OCI-M1 (cell line): Measurements from ENCODE around the gene DHDH.

Source experiments
- DNase-seq: peaks from one replicate; lab custom pipeline; 2025; lab: John Stamatoyannopoulos, UW

Gene DHDH

DNA sequence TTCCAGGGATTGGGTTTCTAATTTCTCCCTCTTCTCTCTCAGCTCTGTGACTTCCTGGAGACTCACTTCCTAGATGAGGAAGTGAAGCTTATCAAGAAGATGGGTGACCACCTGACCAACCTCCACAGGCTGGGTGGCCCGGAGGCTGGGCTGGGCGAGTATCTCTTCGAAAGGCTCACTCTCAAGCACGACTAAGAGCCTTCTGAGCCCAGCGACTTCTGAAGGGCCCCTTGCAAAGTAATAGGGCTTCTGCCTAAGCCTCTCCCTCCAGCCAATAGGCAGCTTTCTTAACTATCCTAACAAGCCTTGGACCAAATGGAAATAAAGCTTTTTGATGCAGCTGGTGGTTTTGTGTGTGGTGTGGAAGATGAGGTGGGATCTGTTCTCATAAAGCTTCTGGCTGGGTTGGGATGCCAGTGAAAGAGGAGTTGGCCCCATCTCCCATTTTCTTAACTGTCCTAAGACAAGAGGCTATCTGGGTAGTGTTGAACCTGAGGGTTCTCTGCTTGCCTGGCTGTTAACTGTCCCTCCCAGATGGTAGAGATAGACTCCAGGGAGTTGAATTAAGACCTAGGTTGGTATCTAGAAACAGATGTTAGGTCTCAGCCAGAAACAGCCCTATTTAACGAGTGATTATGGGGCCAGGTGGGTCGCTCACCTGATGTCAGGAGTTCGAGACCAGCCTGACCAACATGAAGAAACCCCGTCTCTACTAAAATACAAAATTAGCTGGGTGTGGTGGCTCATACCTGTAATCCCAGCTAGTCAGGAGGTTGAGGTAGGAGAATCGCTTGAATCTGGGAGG, 33.2 kb downstream of the DHDH start:
- peak; percentile 85 for DNase-seq

- DNase-seq, result peak; percentile 66
Observed at GRCh38 chr19:48967346-48968178, 34.1 kb downstream of the DHDH start.

GRCh38 chr19:48968179-48968661, 34.7 kb downstream of the DHDH start:
- no peak for DNase-seq

- DNase-seq, result no peak
Observed at GRCh38 chr19:48968813-48969218, 35.3 kb downstream of the DHDH start.

- DNase-seq, result peak; percentile 83
Observed at GRCh38 chr19:48969276-48970138, 36.0 kb downstream of the DHDH start.

DNA sequence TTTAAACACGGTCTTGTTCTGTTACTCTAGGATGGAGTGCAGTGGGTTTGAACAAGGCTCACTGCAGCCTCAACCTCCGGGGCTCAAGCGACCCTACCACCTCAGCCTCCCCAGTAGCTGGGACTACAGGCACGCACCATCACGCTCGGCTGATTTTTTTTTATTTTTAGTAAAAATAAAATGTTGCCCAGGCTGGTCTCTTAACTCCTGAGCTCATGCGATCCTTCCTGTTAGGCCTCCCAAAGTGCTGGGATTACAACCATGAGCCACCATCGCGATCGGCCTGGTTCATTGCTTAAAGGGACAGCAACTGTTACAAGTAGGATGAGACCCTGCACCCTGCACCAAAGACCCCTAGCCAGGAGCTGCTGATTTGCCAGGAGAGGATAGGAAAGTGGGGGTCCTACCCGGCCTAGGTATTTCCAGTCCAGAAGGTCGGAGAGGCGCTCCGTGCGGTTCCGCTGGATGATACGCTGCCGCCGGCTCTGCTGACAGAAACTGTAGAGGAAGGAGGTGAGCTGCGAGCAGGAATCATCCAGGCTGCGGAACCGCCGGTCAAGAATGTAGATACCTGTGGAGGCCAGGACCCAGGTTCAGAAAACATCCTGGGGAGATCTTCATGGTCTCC, 36.8 kb downstream of the DHDH start:
- no peak for DNase-seq

GRCh38 chr19:48970923-48971395, 37.5 kb downstream of the DHDH start:
- DNase-seq, result peak; percentile 96

GRCh38 chr19:48975947-48976847, 42.7 kb downstream of the DHDH start:
- DNase-seq, result peak; percentile 55

DNA sequence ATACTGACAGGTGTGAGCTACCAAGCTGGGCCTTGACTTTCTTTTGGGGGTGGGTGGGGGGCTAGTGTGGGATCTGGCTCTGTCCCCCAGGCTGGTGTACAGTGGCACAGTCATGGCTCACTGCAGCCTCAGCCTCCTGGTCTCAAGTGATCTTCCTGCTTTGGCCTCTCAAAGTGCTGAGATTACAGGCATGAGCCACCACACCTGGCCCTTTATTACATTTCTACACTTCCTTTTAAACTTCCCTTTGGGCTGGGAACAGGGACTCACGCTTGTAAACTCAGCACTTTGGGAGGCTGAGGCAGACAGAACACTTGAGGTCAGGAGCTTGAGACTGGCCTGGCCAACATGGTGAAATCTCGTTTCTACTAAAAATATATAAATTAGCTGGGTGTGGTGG, 43.6 kb downstream of the DHDH start:
- DNase-seq, result no peak

GRCh38 chr19:48982280-48982679, 48.8 kb downstream of the DHDH start:
- DNase-seq, result no peak

- DNase-seq, result no peak
Observed at GRCh38 chr19:48985711-48986110, 52.2 kb downstream of the DHDH start.

DNA sequence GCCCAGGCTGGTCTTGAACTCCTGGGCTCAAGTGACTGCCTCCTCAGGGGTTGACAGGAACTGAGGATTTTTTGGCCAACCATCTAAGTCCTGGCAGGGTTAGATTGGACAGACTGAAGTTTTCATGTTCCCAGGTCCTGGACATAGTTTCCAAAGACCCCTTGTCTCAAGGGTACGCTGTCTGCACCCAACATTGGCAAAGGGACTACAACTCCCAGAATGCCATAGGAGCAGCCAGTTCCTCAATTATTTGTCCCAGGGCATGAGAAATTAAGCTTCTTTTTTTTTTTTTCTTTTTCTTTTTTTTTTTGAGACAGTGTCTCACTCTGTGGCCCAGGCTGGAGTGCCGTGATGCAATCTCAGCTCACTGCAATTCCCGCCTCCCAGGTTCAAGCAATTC, 52.7 kb downstream of the DHDH start:
- DNase-seq, result no peak

DNA sequence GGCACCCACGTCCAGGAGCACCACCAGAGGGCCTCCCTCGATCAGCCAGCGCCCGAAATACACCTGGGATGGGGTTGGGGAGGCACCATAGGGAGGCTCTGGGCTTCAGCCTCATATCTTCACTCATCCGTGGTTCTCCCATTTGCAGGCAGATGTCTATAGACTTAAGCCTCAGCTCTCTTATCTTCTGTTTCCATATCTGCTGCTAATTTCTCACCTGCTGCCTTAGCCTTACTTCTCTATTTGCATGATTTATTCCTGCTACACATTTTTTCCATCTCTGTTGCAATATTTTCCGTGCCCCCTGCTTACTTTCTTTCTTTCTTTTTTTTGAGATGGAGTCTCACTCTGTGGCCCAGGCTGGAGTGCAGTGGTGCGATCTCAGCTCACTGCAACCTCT, 53.8 kb downstream of the DHDH start:
- no peak for DNase-seq

GRCh38 chr19:48988286-48988685, 54.8 kb downstream of the DHDH start:
- DNase-seq, result no peak

DNA sequence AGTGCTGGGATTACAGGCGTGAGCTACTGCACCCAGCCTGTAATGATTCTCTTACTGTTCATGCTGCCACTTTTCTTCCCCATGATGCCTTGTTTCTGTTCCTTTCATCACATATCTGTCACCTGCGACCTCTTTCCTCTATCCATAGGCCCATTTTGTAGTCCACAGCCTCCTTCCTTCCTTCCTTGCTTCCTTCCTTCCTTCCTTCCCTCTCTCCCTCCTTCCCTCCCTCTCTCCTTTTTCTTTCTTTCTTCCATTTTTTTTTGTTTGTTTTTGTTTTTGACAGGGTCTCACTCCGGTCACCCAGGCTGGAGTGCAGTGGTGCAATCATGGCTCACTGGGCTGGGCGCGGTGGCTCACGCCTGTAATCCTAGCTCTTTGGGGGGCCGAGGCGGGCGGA, 55.4 kb downstream of the DHDH start:
- no peak for DNase-seq

DNA sequence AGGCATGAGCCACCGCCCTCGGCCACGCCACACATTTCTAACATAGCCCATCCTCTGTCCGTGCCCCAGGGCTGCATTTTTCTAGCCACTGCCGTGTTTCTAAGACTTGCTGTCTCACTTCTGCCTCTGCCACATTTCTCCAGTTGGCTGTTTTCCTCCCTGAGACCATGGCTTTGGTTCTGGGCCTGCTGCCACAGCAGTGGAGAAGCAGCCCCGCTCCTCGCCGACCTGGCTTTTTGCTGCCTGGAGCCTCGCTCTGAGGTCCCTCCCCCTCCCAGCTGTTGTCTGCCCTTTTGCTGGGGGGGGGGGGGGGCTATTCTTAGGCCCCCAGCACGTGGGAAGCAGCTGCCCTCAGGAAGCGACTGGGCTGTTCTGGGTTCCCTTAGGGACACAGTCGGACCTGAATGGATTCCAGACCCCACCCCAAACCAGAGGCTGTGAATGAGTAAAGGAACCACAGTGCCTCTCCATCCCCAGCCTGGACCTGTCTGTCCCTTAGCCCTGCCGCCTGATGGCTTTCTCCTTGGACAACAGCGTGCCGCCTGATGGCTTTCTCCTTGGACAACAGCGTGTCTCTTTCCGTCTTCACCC, 56.3 kb downstream of the DHDH start:
- DNase-seq, result no peak

GRCh38 chr19:48990400-48990799, 56.9 kb downstream of the DHDH start:
- no peak for DNase-seq

- no peak for DNase-seq
Observed at GRCh38 chr19:48991011-48991609, 57.6 kb downstream of the DHDH start.

GRCh38 chr19:48991873-48992580, 58.5 kb downstream of the DHDH start:
- DNase-seq, result peak; percentile 58
